Measurements from ENCODE around the gene PRSS16. TPM values are rescaled to one million over a fixed set of nuclear protein-coding genes. Genes with fewer than 3 reads are reported as not detected.
A peak's percentile ranks its signal among the peaks of the same experiment; 100 is the strongest.

PRSS16 gene
- total and polyA plus RNA-seq, 9 of the 15 experiments (the other 6 are each of a cell fraction or from before 2014, with no cell fraction given): 4.5 to 21.3 (median 12.1) TPM

GRCh38 chr6:27251606-27252251 is 4.2 kb downstream of the PRSS16 start (continued):
- TF ChIP-seq BCLAF1 (IDR thresholded peaks at IDR 0.05; ENCODE audit: borderline replicate concordance in 1 of 2, control insufficient read depth in 1 of 2, low read depth in 2 of 2, low read length in 1 of 2) (no peak), HOXB6 (CRISPR knock-in tag; IDR thresholded peaks at IDR 0.05; ENCODE audit: borderline replicate concordance) (no peak), RNF2 (IDR thresholded peaks at IDR 0.05) (0 out of 2 replicates have a peak, but pooled peaks have one; percentile 26), CBX3 (IDR thresholded peaks at IDR 0.05; ENCODE audit: borderline replicate concordance in 1 of 2, low read length in 2 of 2) (peak in 1 of 2 experiments; percentile 91; a peak in 2 of 3 replicates), NFE2L1 (tag; IDR thresholded peaks at IDR 0.05; ENCODE audit: borderline replicate concordance, low read depth) (no peak), ZNF76 (CRISPR knock-in tag; IDR thresholded peaks at IDR 0.05; ENCODE audit: borderline replicate concordance) (no peak), PKNOX1 (IDR thresholded peaks at IDR 0.05) (peak; percentile 99), TBP (optimal IDR thresholded peaks at IDR 0.05; ENCODE audit: low read depth, low read length) (peak; percentile 51), BCOR (IDR thresholded peaks at IDR 0.05) (peak; percentile 99), ARID3B (CRISPR knock-in tag; IDR thresholded peaks at IDR 0.05; ENCODE audit: borderline replicate concordance) (no peak), NKRF (IDR thresholded peaks at IDR 0.05; ENCODE audit: borderline replicate concordance) (peak; percentile 62; the same call in 1 of the 2 replicates), XRCC4 (IDR thresholded peaks at IDR 0.05; ENCODE audit: extremely low read depth, insufficient read depth, insufficient read length) (no peak), FUS (optimal IDR thresholded peaks at IDR 0.05; ENCODE audit: low read depth, low read length) (peak; percentile 70), TCFL5 (CRISPR knock-in tag; conservative IDR thresholded peaks at IDR 0.05) (no peak), GABPB1 (CRISPR knock-in tag; IDR thresholded peaks at IDR 0.05) (peak; percentile 77), ZC3H8 (IDR thresholded peaks at IDR 0.05) (no peak), HMGN3 (IDR thresholded peaks at IDR 0.05; ENCODE audit: borderline replicate concordance, extremely low read depth, insufficient read length, low read depth, low read length) (peak; percentile 90), TRIM28 (IDR thresholded peaks at IDR 0.05) (peak; percentile 38; the same call in 1 of the 2 replicates), FOXA3 (CRISPR knock-in tag; conservative IDR thresholded peaks at IDR 0.05 in 1 of 2, IDR thresholded peaks at IDR 0.05 in 1 of 2) (no peak), HLTF (IDR thresholded peaks at IDR 0.05) (peak; percentile 66; the same call in 1 of the 2 replicates)

Data from K562 (cell line).